GM23248 (cell line): Measurements from ENCODE around the gene ADAMTSL3. TPM values are rescaled to one million over a fixed set of nuclear protein-coding genes. Genes with fewer than 3 reads are reported as not detected.

Experiments
- DNase-seq: peaks from one replicate; pipeline ENCODE4 v3.0.0-alpha.2; 2015
- H2AFZ ChIP-seq: fragments of 200-600 bp; sonication (generic); 2 replicates; pipeline ENCODE4 v1.6.1; 2016; ENCODE audit warnings: antibody characterized with exemption
- H3F3A ChIP-seq: fragments of 200-600 bp; sonication (generic); 2 replicates; pipeline ENCODE4 v1.6.1; 2016; ENCODE audit warnings: mild to moderate bottlenecking, antibody characterized with exemption, mixed run types; ENCODE audit not compliant: insufficient read depth
- H3K27ac ChIP-seq: fragments of 200-600 bp; sonication (generic); 2 replicates; pipeline ENCODE4 v1.5.1; 2016; ENCODE audit warnings: mild to moderate bottlenecking
- H3K27me3 ChIP-seq: fragments of 200-600 bp; sonication (generic); replicated peaks from 2 replicates; pipeline ENCODE4 v1.6.1; 2016; ENCODE audit warnings: mild to moderate bottlenecking; ENCODE audit not compliant: insufficient read depth
- H3K36me3 ChIP-seq: fragments of 200-600 bp; sonication (generic); 2 replicates; pipeline ENCODE4 v1.6.1; 2016; ENCODE audit warnings: low read depth, mild to moderate bottlenecking
- H3K4me1 ChIP-seq: fragments of 200-600 bp; sonication (generic); 2 replicates; pipeline ENCODE4 v1.6.1; 2016; ENCODE audit warnings: mild to moderate bottlenecking; ENCODE audit not compliant: insufficient read depth
- H3K4me2 ChIP-seq: fragments of 200-600 bp; sonication (generic); one replicate; pipeline ENCODE4 v1.6.1; 2016; ENCODE audit warnings: mild to moderate bottlenecking; ENCODE audit not compliant: unreplicated experiment
- H3K4me3 ChIP-seq: fragments of 200-600 bp; sonication (generic); 2 replicates; pipeline ENCODE4 v1.5.1; 2016; ENCODE audit warnings: mild to moderate bottlenecking
- H3K79me2 ChIP-seq: fragments of 200-600 bp; sonication (generic); 2 replicates; pipeline ENCODE4 v1.6.1; 2016; ENCODE audit warnings: mild to moderate bottlenecking; ENCODE audit not compliant: insufficient read depth
- H3K9ac ChIP-seq: fragments of 200-600 bp; sonication (generic); 2 replicates; pipeline ENCODE4 v1.6.1; 2016; ENCODE audit warnings: mild to moderate bottlenecking
- H3K9me2 ChIP-seq: fragments of 200-600 bp; sonication (generic); 2 replicates; pipeline ENCODE4 v1.6.1; 2016; ENCODE audit warnings: mixed run types, mild to moderate bottlenecking, moderate library complexity; ENCODE audit not compliant: insufficient read depth
- H3K9me3 ChIP-seq: fragments of 200-600 bp; sonication (generic); one replicate; pipeline ENCODE4 v1.6.1; 2017; ENCODE audit warnings: low read depth
- H4K20me1 ChIP-seq: fragments of 200-600 bp; sonication (generic); 2 replicates; pipeline ENCODE4 v1.6.0; 2016; ENCODE audit not compliant: insufficient read depth
- EZH2 ChIP-seq: fragments of 200-600 bp; sonication (generic); IDR thresholded peaks from 2 replicates; pipeline ENCODE4 v1.6.1; 2018; ENCODE audit warnings: antibody characterized with exemption, mild to moderate bottlenecking; ENCODE audit not compliant: insufficient read depth, poor library complexity, severe bottlenecking
- EZH2phosphoT487 ChIP-seq: fragments of 200-600 bp; sonication (generic); IDR thresholded peaks from 2 replicates; pipeline ENCODE4 v1.6.1; 2018; ENCODE audit warnings: antibody characterized with exemption, moderate library complexity, mild to moderate bottlenecking, low read depth; ENCODE audit not compliant: insufficient read depth
- WGBS, 2 experiments: methylation state at CpG; one replicate each; pipeline ENCODE4 v1.1.6; 2015 to 2017; ENCODE audit warnings: low lambda C conversion rate in 2 of 2, low coverage in 1 of 2; ENCODE audit errors: missing lambda C conversion rate in 2 of 2; 5-methylcytosine and 5-hydroxymethylcytosine counted together
- in situ Hi-C: fragments of 300-500 bp; cut with MboI; formaldehyde crosslinking; loops from 2 replicates; pipeline ENCODE4 v1.15.0; 2020
- polyA plus RNA-seq: library from polyadenylated mRNA; unstranded; fragments of >200 nt; fragmentation: Nextera tagmentation; extraction: Ambion mirVana; gene quantifications from 2 replicates; pipeline ENCODE4 v1.2.1, GENCODE V29; 2016
- total RNA-seq: library from RNA; depleted of rRNA; stranded (reverse); fragments of >200 nt; shearing (Covaris generic); gene quantifications from 2 replicates; pipeline ENCODE4 v1.2.3, GENCODE V29; 2014

ADAMTSL3 gene
- total and polyA plus RNA-seq, 2 experiments from 2014 or later: not detected

GRCh38 chr15:83709241-83709640 is 55.3 kb downstream of the ADAMTSL3 start:
- peak; percentile 44 for DNase-seq
- no peak overlapping the region for H3K4me2 ChIP-seq
- no peak overlapping the region for H2AFZ ChIP-seq
- no peaks in the 10 kb centered on the region for H3K9me3 ChIP-seq
- no peaks in the 10 kb centered on the region for H3K79me2 ChIP-seq
- H4K20me1 ChIP-seq: no peaks in the 10 kb centered on the region
- in situ Hi-C loops: no loop called here
- H3K4me3 ChIP-seq: no peak overlapping the region
- H3K9me2 ChIP-seq: no peaks in the 10 kb centered on the region
- no peaks in the 10 kb centered on the region for H3F3A ChIP-seq
- H3K27ac ChIP-seq: no peak overlapping the region
- no peaks in the 10 kb centered on the region for H3K4me1 ChIP-seq
- H3K27me3 ChIP-seq: no peaks in the 10 kb centered on the region
- H3K36me3 ChIP-seq: no peaks in the 10 kb centered on the region
- no peak overlapping the region for H3K9ac ChIP-seq
- 26 to 30% methylated on average over 2 of the region's 2 CpGs for WGBS, 2 experiments
- TF ChIP-seq EZH2: no peak
- TF ChIP-seq EZH2phosphoT487: no peak

GRCh38 chr15:83709811-83710210 is 55.9 kb downstream of the ADAMTSL3 start:
- no peak overlapping the region for H3K9ac ChIP-seq
- no peaks in the 10 kb centered on the region for H3K79me2 ChIP-seq
- H3K9me3 ChIP-seq: no peaks in the 10 kb centered on the region
- H3K27ac ChIP-seq: no peak overlapping the region
- DNase-seq: no peak
- TF ChIP-seq EZH2phosphoT487 (no peak), EZH2 (no peak)
- H3K4me2 ChIP-seq: no peak overlapping the region
- in situ Hi-C loops: no loop called here
- WGBS, 2 experiments: 66 to 76% methylated on average over 3 of the region's 3 CpGs
- no peaks in the 10 kb centered on the region for H3K9me2 ChIP-seq
- no peaks in the 10 kb centered on the region for H4K20me1 ChIP-seq
- no peaks in the 10 kb centered on the region for H3K36me3 ChIP-seq
- H2AFZ ChIP-seq: no peak overlapping the region
- H3K4me1 ChIP-seq: no peaks in the 10 kb centered on the region
- H3F3A ChIP-seq: no peaks in the 10 kb centered on the region
- H3K27me3 ChIP-seq: no peaks in the 10 kb centered on the region
- H3K4me3 ChIP-seq: no peak overlapping the region

- H3K9me3 ChIP-seq: no peaks in the 10 kb centered on the region
- no peaks in the 10 kb centered on the region for H3K79me2 ChIP-seq
- no peaks in the 10 kb centered on the region for H4K20me1 ChIP-seq
- H2AFZ ChIP-seq: no peak overlapping the region
- H3K27ac ChIP-seq: no peak overlapping the region
- TF ChIP-seq EZH2phosphoT487: no peak
- TF ChIP-seq EZH2: no peak
- H3K27me3 ChIP-seq: no peaks in the 10 kb centered on the region
- H3K9me2 ChIP-seq: no peaks in the 10 kb centered on the region
- no peak for DNase-seq
- H3K4me2 ChIP-seq: no peak overlapping the region
- no peak overlapping the region for H3K9ac ChIP-seq
- no peaks in the 10 kb centered on the region for H3K4me1 ChIP-seq
- no peaks in the 10 kb centered on the region for H3F3A ChIP-seq
- in situ Hi-C loops: no loop called here
- H3K4me3 ChIP-seq: no peak overlapping the region
- H3K36me3 ChIP-seq: no peaks in the 10 kb centered on the region
Measured at GRCh38 chr15:83710452-83710851, 56.5 kb downstream of the ADAMTSL3 start.

- H3K27ac ChIP-seq: no peak overlapping the region
Measured at GRCh38 chr15:83711236-83711635, 57.3 kb downstream of the ADAMTSL3 start.

GRCh38 chr15:83713242-83713641 is 59.3 kb downstream of the ADAMTSL3 start:
- no peak for TF ChIP-seq EZH2
- TF ChIP-seq EZH2phosphoT487: no peak
- in situ Hi-C loops: no loop called here
- no peak overlapping the region for H2AFZ ChIP-seq
- H3K36me3 ChIP-seq: no peaks in the 10 kb centered on the region
- WGBS, 2 experiments: 69 to 72% methylated on average over 3 of the region's 3 CpGs
- H3K4me2 ChIP-seq: no peak overlapping the region
- no peak overlapping the region for H3K9ac ChIP-seq
- no peaks in the 10 kb centered on the region; the same call in 1 of the 2 replicates for H3K27me3 ChIP-seq
- no peak overlapping the region for H3K27ac ChIP-seq
- DNase-seq: no peak
- no peaks in the 10 kb centered on the region for H3K9me2 ChIP-seq
- H4K20me1 ChIP-seq: no peaks in the 10 kb centered on the region
- no peak overlapping the region for H3K4me3 ChIP-seq
- no peaks in the 10 kb centered on the region for H3K9me3 ChIP-seq
- H3K4me1 ChIP-seq: no peaks in the 10 kb centered on the region
- no peaks in the 10 kb centered on the region for H3K79me2 ChIP-seq
- H3F3A ChIP-seq: no peaks in the 10 kb centered on the region

More at GRCh38 chr15:83711236-83711635, 57.3 kb downstream of the ADAMTSL3 start:
- H2AFZ ChIP-seq: no peak overlapping the region
- WGBS, 2 experiments: 33 to 35% methylated on average over 5 of the region's 5 CpGs
- no peaks in the 10 kb centered on the region for H3K9me2 ChIP-seq
- no peaks in the 10 kb centered on the region for H3K36me3 ChIP-seq
- no peaks in the 10 kb centered on the region for H3K79me2 ChIP-seq
- H3K27me3 ChIP-seq: no peaks in the 10 kb centered on the region; the same call in 1 of the 2 replicates
- TF ChIP-seq EZH2phosphoT487: no peak
- TF ChIP-seq EZH2: no peak
- H3F3A ChIP-seq: no peaks in the 10 kb centered on the region
- DNase-seq: no peak
- no peaks in the 10 kb centered on the region for H3K4me1 ChIP-seq
- in situ Hi-C loops: no loop called here
- no peak overlapping the region for H3K4me2 ChIP-seq
- no peaks in the 10 kb centered on the region for H4K20me1 ChIP-seq
- no peaks in the 10 kb centered on the region for H3K9me3 ChIP-seq
- H3K4me3 ChIP-seq: no peak overlapping the region
- no peak overlapping the region for H3K9ac ChIP-seq
